ENCODE results near the gene TRPV6.

TRPV6 gene

GRCh38 chr7:142904128-142904527 is 18.6 kb upstream of the TRPV6 start:
- no peak for DNase-seq (ENCODE audit: low spot score)
- Histone ChIP-seq H3K36me3 (replicated peaks in 1 of 2; ENCODE audit: control insufficient read depth in 2 of 2, insufficient read depth in 2 of 2, low read length in 2 of 2) (no peaks in the 10 kb centered on the region), H3K9ac (ENCODE audit: low read depth, low read length, poor library complexity) (no peak overlapping the region), H3K4me1 (ENCODE audit: control insufficient read depth in 2 of 2, insufficient read depth in 1 of 2, low read depth in 1 of 2, low read length in 2 of 2) (peaks cover 0 to 4% of the 10 kb centered on the region in 2 donors), H2BK15ac (ENCODE audit: low read length) (no peak overlapping the region), H3K4me2 (ENCODE audit: insufficient read depth, low read length, poor library complexity, severe bottlenecking) (no peak overlapping the region), H2AK5ac (ENCODE audit: low read depth, low read length) (no peak overlapping the region), H2BK120ac (ENCODE audit: low read depth, low read length) (no peak overlapping the region), H4K8ac (ENCODE audit: low read depth, low read length) (no peak overlapping the region), H3K4me3 (ENCODE audit: low read length in 2 of 2) (no peak overlapping the region), H3K27me3 (ENCODE audit: control insufficient read depth in 3 of 3, insufficient read depth in 3 of 3, low read depth in 1 of 3, low read length in 3 of 3) (no peaks in the 10 kb centered on the region), H2BK12ac (ENCODE audit: low read length) (no peak overlapping the region), H3K18ac (ENCODE audit: low read length) (no peak overlapping the region), H4K91ac (ENCODE audit: low read depth, low read length, poor library complexity) (no peak overlapping the region), H3K27ac (replicated peaks; ENCODE audit: low read length) (no peak overlapping the region), H2AFZ (ENCODE audit: low read length) (no peak overlapping the region), H3K9me3 (replicated peaks in 1 of 2; ENCODE audit: control insufficient read depth in 2 of 2, insufficient read depth in 1 of 2, low read depth in 1 of 2, low read length in 2 of 2) (peaks cover 0 to 2% of the 10 kb centered on the region in 2 donors), H2BK5ac (ENCODE audit: low read length) (no peak overlapping the region), H3K4ac (ENCODE audit: low read length) (no peak overlapping the region), H3K14ac (ENCODE audit: low read length) (no peak overlapping the region), H3K79me1 (ENCODE audit: low read depth, low read length) (no peaks in the 10 kb centered on the region), H3K23ac (ENCODE audit: low read depth, low read length, poor library complexity) (no peak overlapping the region)

GRCh38 chr7:142901426-142902259 is 16.1 kb upstream of the TRPV6 start:
- H4K91ac ChIP-seq (ENCODE audit: low read depth, low read length, poor library complexity): no peak overlapping the region
- H3K4ac ChIP-seq (ENCODE audit: low read length): no peak overlapping the region
- H3K4me3 ChIP-seq (ENCODE audit: low read length in 2 of 2): no peak overlapping the region
- H4K8ac ChIP-seq (ENCODE audit: low read depth, low read length): no peak overlapping the region
- no peak overlapping the region for H2BK120ac ChIP-seq (ENCODE audit: low read depth, low read length)
- no peaks in the 10 kb centered on the region for H3K36me3 ChIP-seq (replicated peaks in 1 of 2; ENCODE audit: control insufficient read depth in 2 of 2, insufficient read depth in 2 of 2, low read length in 2 of 2)
- no peak overlapping the region for H3K9ac ChIP-seq (ENCODE audit: low read depth, low read length, poor library complexity)
- H3K14ac ChIP-seq (ENCODE audit: low read length): no peak overlapping the region
- no peak for DNase-seq (ENCODE audit: low spot score)
- no peaks in the 10 kb centered on the region for H3K79me1 ChIP-seq (ENCODE audit: low read depth, low read length)
- H3K27me3 ChIP-seq (ENCODE audit: control insufficient read depth in 3 of 3, insufficient read depth in 3 of 3, low read depth in 1 of 3, low read length in 3 of 3): no peaks in the 10 kb centered on the region
- no peak overlapping the region for H3K4me2 ChIP-seq (ENCODE audit: insufficient read depth, low read length, poor library complexity, severe bottlenecking)
- peaks cover 0 to 6% of the 10 kb centered on the region in 2 donors for H3K4me1 ChIP-seq (ENCODE audit: control insufficient read depth in 2 of 2, insufficient read depth in 1 of 2, low read depth in 1 of 2, low read length in 2 of 2)
- no peak overlapping the region for H2BK5ac ChIP-seq (ENCODE audit: low read length)
- no peak overlapping the region for H2BK12ac ChIP-seq (ENCODE audit: low read length)
- H3K27ac ChIP-seq (replicated peaks; ENCODE audit: low read length): no peak overlapping the region
- no peak overlapping the region for H2AK5ac ChIP-seq (ENCODE audit: low read depth, low read length)
- no peak overlapping the region for H2BK15ac ChIP-seq (ENCODE audit: low read length)
- peaks cover 0 to 1% of the 10 kb centered on the region in 2 donors for H3K9me3 ChIP-seq (replicated peaks in 1 of 2; ENCODE audit: control insufficient read depth in 2 of 2, insufficient read depth in 1 of 2, low read depth in 1 of 2, low read length in 2 of 2)
- H2AFZ ChIP-seq (ENCODE audit: low read length): no peak overlapping the region
- no peak overlapping the region for H3K23ac ChIP-seq (ENCODE audit: low read depth, low read length, poor library complexity)
- WGBS, 2 donors (ENCODE audit: extremely low coverage in 2 of 2, insufficient read length in 2 of 2, insufficient replicate concordance in 1 of 2): no CpG with 5 or more reads among the region's 15 CpGs
- H3K18ac ChIP-seq (ENCODE audit: low read length): no peak overlapping the region

GRCh38 chr7:142899661-142900060 is 14.1 kb upstream of the TRPV6 start:
- H3K27me3 ChIP-seq (ENCODE audit: control insufficient read depth in 3 of 3, insufficient read depth in 3 of 3, low read depth in 1 of 3, low read length in 3 of 3): no peaks in the 10 kb centered on the region
- no peak overlapping the region for H4K8ac ChIP-seq (ENCODE audit: low read depth, low read length)
- H2BK120ac ChIP-seq (ENCODE audit: low read depth, low read length): no peak overlapping the region
- H2BK15ac ChIP-seq (ENCODE audit: low read length): no peak overlapping the region
- H3K23ac ChIP-seq (ENCODE audit: low read depth, low read length, poor library complexity): no peak overlapping the region
- no peak overlapping the region for H3K4ac ChIP-seq (ENCODE audit: low read length)
- H3K4me3 ChIP-seq (ENCODE audit: low read length in 2 of 2): no peak overlapping the region
- no peak overlapping the region for H2BK12ac ChIP-seq (ENCODE audit: low read length)
- H4K91ac ChIP-seq (ENCODE audit: low read depth, low read length, poor library complexity): no peak overlapping the region
- no peaks in the 10 kb centered on the region for H3K79me1 ChIP-seq (ENCODE audit: low read depth, low read length)
- no peaks in the 10 kb centered on the region for H3K36me3 ChIP-seq (replicated peaks in 1 of 2; ENCODE audit: control insufficient read depth in 2 of 2, insufficient read depth in 2 of 2, low read length in 2 of 2)
- no peaks in the 10 kb centered on the region for H3K9me3 ChIP-seq (replicated peaks in 1 of 2; ENCODE audit: control insufficient read depth in 2 of 2, insufficient read depth in 1 of 2, low read depth in 1 of 2, low read length in 2 of 2)
- H2AK5ac ChIP-seq (ENCODE audit: low read depth, low read length): no peak overlapping the region
- H3K14ac ChIP-seq (ENCODE audit: low read length): no peak overlapping the region
- no peak overlapping the region for H3K4me2 ChIP-seq (ENCODE audit: insufficient read depth, low read length, poor library complexity, severe bottlenecking)
- DNase-seq (ENCODE audit: low spot score): no peak
- H2AFZ ChIP-seq (ENCODE audit: low read length): no peak overlapping the region
- H2BK5ac ChIP-seq (ENCODE audit: low read length): no peak overlapping the region
- peaks cover 0 to 6% of the 10 kb centered on the region in 2 donors for H3K4me1 ChIP-seq (ENCODE audit: control insufficient read depth in 2 of 2, insufficient read depth in 1 of 2, low read depth in 1 of 2, low read length in 2 of 2)
- H3K27ac ChIP-seq (replicated peaks; ENCODE audit: low read length): no peak overlapping the region
- H3K9ac ChIP-seq (ENCODE audit: low read depth, low read length, poor library complexity): no peak overlapping the region
- no CpG with 5 or more reads among the region's 3 CpGs for WGBS, 2 donors (ENCODE audit: extremely low coverage in 2 of 2, insufficient read length in 2 of 2, insufficient replicate concordance in 1 of 2)
- no peak overlapping the region for H3K18ac ChIP-seq (ENCODE audit: low read length)

- H2BK15ac ChIP-seq (ENCODE audit: low read length): no peak overlapping the region
- H3K23ac ChIP-seq (ENCODE audit: low read depth, low read length, poor library complexity): no peak overlapping the region
- no peak overlapping the region for H3K18ac ChIP-seq (ENCODE audit: low read length)
- no peak overlapping the region for H3K9ac ChIP-seq (ENCODE audit: low read depth, low read length, poor library complexity)
- no peak overlapping the region for H4K8ac ChIP-seq (ENCODE audit: low read depth, low read length)
- no peak overlapping the region for H3K4ac ChIP-seq (ENCODE audit: low read length)
- H3K36me3 ChIP-seq (replicated peaks in 1 of 2; ENCODE audit: control insufficient read depth in 2 of 2, insufficient read depth in 2 of 2, low read length in 2 of 2): no peaks in the 10 kb centered on the region
- no peak overlapping the region for H4K91ac ChIP-seq (ENCODE audit: low read depth, low read length, poor library complexity)
- WGBS, 2 donors (ENCODE audit: extremely low coverage in 2 of 2, insufficient read length in 2 of 2, insufficient replicate concordance in 1 of 2): no CpG with 5 or more reads among the region's 3 CpGs
- no peaks in the 10 kb centered on the region for H3K79me1 ChIP-seq (ENCODE audit: low read depth, low read length)
- no peak overlapping the region for H2AK5ac ChIP-seq (ENCODE audit: low read depth, low read length)
- H3K27me3 ChIP-seq (ENCODE audit: control insufficient read depth in 3 of 3, insufficient read depth in 3 of 3, low read depth in 1 of 3, low read length in 3 of 3): no peaks in the 10 kb centered on the region
- H3K4me2 ChIP-seq (ENCODE audit: insufficient read depth, low read length, poor library complexity, severe bottlenecking): no peak overlapping the region
- H3K14ac ChIP-seq (ENCODE audit: low read length): no peak overlapping the region
- H2BK120ac ChIP-seq (ENCODE audit: low read depth, low read length): no peak overlapping the region
- H2AFZ ChIP-seq (ENCODE audit: low read length): no peak overlapping the region
- no peaks in the 10 kb centered on the region for H3K9me3 ChIP-seq (replicated peaks in 1 of 2; ENCODE audit: control insufficient read depth in 2 of 2, insufficient read depth in 1 of 2, low read depth in 1 of 2, low read length in 2 of 2)
- no peak overlapping the region for H2BK12ac ChIP-seq (ENCODE audit: low read length)
- H2BK5ac ChIP-seq (ENCODE audit: low read length): no peak overlapping the region
- no peak overlapping the region for H3K4me3 ChIP-seq (ENCODE audit: low read length in 2 of 2)
- no peak for DNase-seq (ENCODE audit: low spot score)
- no peak overlapping the region for H3K27ac ChIP-seq (replicated peaks; ENCODE audit: low read length)
- peaks cover 0 to 6% of the 10 kb centered on the region in 2 donors for H3K4me1 ChIP-seq (ENCODE audit: control insufficient read depth in 2 of 2, insufficient read depth in 1 of 2, low read depth in 1 of 2, low read length in 2 of 2)
These were observed 13.0 kb upstream of the TRPV6 start for GRCh38 chr7:142898377-142899170.
